Measurements from ENCODE around the gene UBR3.
"Not testable (repeated sequence)": the region's sequence is repeated elsewhere in the genome, so short reads cannot be mapped to it uniquely, and the experiment has no call there.

The UBR3 gene

GRCh38 chr2:169867579-169867978 lies 40.3 kb downstream of the UBR3 start:
- no peak for TF ChIP-seq PAX5 (IDR thresholded peaks at IDR 0.05; ENCODE audit: insufficient read depth, low read length, severe bottlenecking)
- no peak for TF ChIP-seq POLR2AphosphoS5 (IDR thresholded peaks at IDR 0.05; ENCODE audit: low read depth, low read length)
- no peak for TF ChIP-seq POLR2A (IDR thresholded peaks at IDR 0.05; ENCODE audit: low read depth, low read length)
- no peak for TF ChIP-seq TAF1 (IDR thresholded peaks at IDR 0.05; ENCODE audit: low read depth, low read length)
- no peak for TF ChIP-seq POU2F2 (IDR thresholded peaks at IDR 0.05; ENCODE audit: low read depth, low read length)
- TF ChIP-seq SPI1 (IDR thresholded peaks at IDR 0.05; ENCODE audit: low read depth, low read length): no peak
- DNase-seq (ENCODE audit: insufficient read length, low spot score) (no peak), FAIRE-seq (no peak)

DNA sequence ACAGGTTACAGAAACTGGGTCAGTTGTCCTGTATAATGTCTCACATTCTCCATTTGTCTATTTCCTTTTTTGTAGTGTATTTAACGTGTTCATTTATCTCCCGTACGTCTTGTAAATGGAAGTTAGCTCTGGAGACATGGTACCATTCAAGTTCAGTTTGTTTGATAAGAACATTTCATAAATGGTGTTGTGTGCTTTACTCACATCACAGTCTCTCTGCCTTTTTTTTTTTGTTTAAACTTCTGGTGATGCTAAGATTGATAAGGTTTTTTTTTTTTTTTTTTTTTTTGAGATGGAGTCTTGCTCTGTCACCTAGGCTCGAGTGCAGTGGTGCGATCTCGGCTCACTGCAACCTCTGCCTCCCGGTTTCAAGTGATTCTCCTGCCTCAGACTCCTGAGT lies 41.7 kb downstream of the UBR3 start:
- no peak for FAIRE-seq
- DNase-seq (ENCODE audit: insufficient read length, low spot score): no peak
- no peak for TF ChIP-seq POU2F2 (IDR thresholded peaks at IDR 0.05; ENCODE audit: low read depth, low read length)

- not testable (repeated sequence) for FAIRE-seq; DNase-seq (ENCODE audit: insufficient read length, low spot score)
Measured at GRCh38 chr2:169871369-169871768, 44.1 kb downstream of the UBR3 start.

DNA sequence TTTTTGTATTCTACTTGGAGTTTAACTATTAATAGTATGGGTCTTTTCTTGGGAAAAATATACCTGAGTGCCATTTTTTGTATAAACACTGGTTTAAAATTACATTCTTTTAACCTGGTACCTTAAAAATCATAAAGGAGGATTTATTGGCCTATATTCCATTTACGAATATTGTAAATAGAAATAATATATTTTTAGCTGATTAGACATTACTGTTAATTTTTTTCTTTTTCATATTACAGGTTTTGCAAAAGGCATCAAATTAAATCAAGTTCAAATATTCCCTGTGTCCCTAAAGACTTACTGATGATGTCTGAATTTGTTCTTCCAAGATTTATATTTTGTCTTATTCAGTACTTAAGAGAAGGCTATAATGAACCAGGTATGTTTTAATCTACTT lies 44.7 kb downstream of the UBR3 start:
- no peak for FAIRE-seq
- TF ChIP-seq POLR2A (IDR thresholded peaks at IDR 0.05; ENCODE audit: low read depth, low read length) (no peak), POLR2AphosphoS5 (IDR thresholded peaks at IDR 0.05; ENCODE audit: low read depth, low read length) (no peak), SPI1 (IDR thresholded peaks at IDR 0.05; ENCODE audit: low read depth, low read length) (no peak), TAF1 (IDR thresholded peaks at IDR 0.05; ENCODE audit: low read depth, low read length) (no peak), POU2F2 (IDR thresholded peaks at IDR 0.05; ENCODE audit: low read depth, low read length) (no peak), PAX5 (IDR thresholded peaks at IDR 0.05; ENCODE audit: insufficient read depth, low read length, severe bottlenecking) (no peak)
- no peak for DNase-seq (ENCODE audit: insufficient read length, low spot score)

- TF ChIP-seq SPI1 (IDR thresholded peaks at IDR 0.05; ENCODE audit: low read depth, low read length) (no peak), POLR2AphosphoS5 (IDR thresholded peaks at IDR 0.05; ENCODE audit: low read depth, low read length) (no peak), TAF1 (IDR thresholded peaks at IDR 0.05; ENCODE audit: low read depth, low read length) (no peak), POLR2A (IDR thresholded peaks at IDR 0.05; ENCODE audit: low read depth, low read length) (no peak), PAX5 (IDR thresholded peaks at IDR 0.05; ENCODE audit: insufficient read depth, low read length, severe bottlenecking) (no peak), POU2F2 (IDR thresholded peaks at IDR 0.05; ENCODE audit: low read depth, low read length) (no peak)
- no peak for FAIRE-seq
- DNase-seq (ENCODE audit: insufficient read length, low spot score): no peak
Measured at GRCh38 chr2:169877398-169877797, 50.1 kb downstream of the UBR3 start.

GRCh38 chr2:169887120-169887519 lies 59.9 kb downstream of the UBR3 start:
- no peak for DNase-seq (ENCODE audit: insufficient read length, low spot score)
- FAIRE-seq: peak; percentile 48
- TF ChIP-seq POLR2A (IDR thresholded peaks at IDR 0.05; ENCODE audit: low read depth, low read length) (no peak), SPI1 (IDR thresholded peaks at IDR 0.05; ENCODE audit: low read depth, low read length) (no peak), PAX5 (IDR thresholded peaks at IDR 0.05; ENCODE audit: insufficient read depth, low read length, severe bottlenecking) (no peak), POU2F2 (IDR thresholded peaks at IDR 0.05; ENCODE audit: low read depth, low read length) (no peak), POLR2AphosphoS5 (IDR thresholded peaks at IDR 0.05; ENCODE audit: low read depth, low read length) (no peak), TAF1 (IDR thresholded peaks at IDR 0.05; ENCODE audit: low read depth, low read length) (no peak)

GRCh38 chr2:169891593-169892298 lies 64.5 kb downstream of the UBR3 start:
- TF ChIP-seq TAF1 (IDR thresholded peaks at IDR 0.05; ENCODE audit: low read depth, low read length) (no peak), PAX5 (IDR thresholded peaks at IDR 0.05; ENCODE audit: insufficient read depth, low read length, severe bottlenecking) (no peak), POU2F2 (IDR thresholded peaks at IDR 0.05; ENCODE audit: low read depth, low read length) (no peak), SPI1 (IDR thresholded peaks at IDR 0.05; ENCODE audit: low read depth, low read length) (no peak), POLR2A (IDR thresholded peaks at IDR 0.05; ENCODE audit: low read depth, low read length) (no peak), POLR2AphosphoS5 (IDR thresholded peaks at IDR 0.05; ENCODE audit: low read depth, low read length) (no peak)
- DNase-seq (ENCODE audit: insufficient read length, low spot score): no peak
- FAIRE-seq: no peak

- no peak for FAIRE-seq
- TF ChIP-seq TAF1 (IDR thresholded peaks at IDR 0.05; ENCODE audit: low read depth, low read length) (no peak), SPI1 (IDR thresholded peaks at IDR 0.05; ENCODE audit: low read depth, low read length) (no peak), PAX5 (IDR thresholded peaks at IDR 0.05; ENCODE audit: insufficient read depth, low read length, severe bottlenecking) (no peak), POU2F2 (IDR thresholded peaks at IDR 0.05; ENCODE audit: low read depth, low read length) (no peak), POLR2AphosphoS5 (IDR thresholded peaks at IDR 0.05; ENCODE audit: low read depth, low read length) (no peak), POLR2A (IDR thresholded peaks at IDR 0.05; ENCODE audit: low read depth, low read length) (no peak)
- no peak for DNase-seq (ENCODE audit: insufficient read length, low spot score)
Measured at GRCh38 chr2:169892951-169893350, 65.7 kb downstream of the UBR3 start.

DNA sequence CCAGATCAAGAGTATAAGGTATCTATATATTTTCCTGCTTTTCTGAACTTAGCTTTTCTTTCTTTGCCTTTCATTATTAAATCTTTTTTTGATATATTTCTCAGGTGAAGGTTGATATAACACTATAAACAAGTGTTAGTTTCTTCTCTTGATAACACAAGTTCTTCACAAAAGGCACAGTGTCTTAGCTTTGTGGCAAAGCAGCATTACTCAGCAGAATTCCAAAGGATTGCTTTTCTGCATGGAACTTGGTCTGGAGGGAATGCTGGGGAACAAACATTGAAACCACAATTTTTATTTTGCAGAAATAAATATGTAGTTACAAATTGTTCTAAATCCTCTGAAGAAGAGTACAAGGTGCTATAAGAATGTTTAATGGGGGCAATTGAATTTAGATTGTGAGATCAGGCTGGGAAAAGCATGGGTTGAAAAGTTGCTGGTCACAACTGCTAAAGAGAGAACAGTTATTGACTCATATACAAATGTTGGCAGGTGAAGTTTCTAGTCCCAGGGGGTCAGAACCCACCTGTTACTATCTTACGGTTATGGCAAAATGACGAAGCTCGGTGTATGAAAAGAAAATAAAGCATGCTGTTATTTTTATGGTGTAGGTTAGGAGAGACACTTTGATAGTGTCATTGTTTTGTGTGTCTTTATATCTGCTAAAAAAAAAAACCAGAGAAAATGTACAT lies 68.2 kb downstream of the UBR3 start:
- TF ChIP-seq POLR2AphosphoS5 (IDR thresholded peaks at IDR 0.05; ENCODE audit: low read depth, low read length): no peak
- no peak for TF ChIP-seq PAX5 (IDR thresholded peaks at IDR 0.05; ENCODE audit: insufficient read depth, low read length, severe bottlenecking)
- no peak for TF ChIP-seq TAF1 (IDR thresholded peaks at IDR 0.05; ENCODE audit: low read depth, low read length)
- TF ChIP-seq SPI1 (IDR thresholded peaks at IDR 0.05; ENCODE audit: low read depth, low read length): no peak
- no peak for TF ChIP-seq POU2F2 (IDR thresholded peaks at IDR 0.05; ENCODE audit: low read depth, low read length)

DNA sequence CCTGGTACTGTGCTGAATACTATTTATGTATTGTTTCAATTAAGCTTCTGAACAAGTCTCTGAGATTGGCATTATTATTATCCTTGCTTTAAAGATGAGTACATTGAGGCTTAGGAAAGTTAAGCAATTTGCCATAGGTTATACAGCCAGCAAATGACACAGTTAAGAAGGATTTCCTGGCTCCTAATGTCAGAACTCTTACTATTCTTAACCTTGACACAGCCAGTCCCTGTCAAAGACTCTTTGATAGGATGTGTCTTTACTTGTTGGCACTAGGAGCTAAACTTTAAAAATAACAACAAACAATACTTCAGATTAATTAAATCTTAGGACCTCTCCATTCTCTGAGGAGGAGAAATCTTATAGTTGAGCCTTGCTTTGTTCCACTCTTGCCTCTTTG lies 70.6 kb downstream of the UBR3 start:
- no peak for TF ChIP-seq SPI1 (IDR thresholded peaks at IDR 0.05; ENCODE audit: low read depth, low read length)
- no peak for TF ChIP-seq TAF1 (IDR thresholded peaks at IDR 0.05; ENCODE audit: low read depth, low read length)
- no peak for TF ChIP-seq PAX5 (IDR thresholded peaks at IDR 0.05; ENCODE audit: insufficient read depth, low read length, severe bottlenecking)
- TF ChIP-seq POLR2A (IDR thresholded peaks at IDR 0.05; ENCODE audit: low read depth, low read length): no peak
- DNase-seq (ENCODE audit: insufficient read length, low spot score): no peak
- FAIRE-seq: no peak

More for the DNA sequence above, 68.2 kb downstream of the UBR3 start:
- DNase-seq (ENCODE audit: insufficient read length, low spot score) (no peak), FAIRE-seq (no peak)

GRCh38 chr2:169900103-169900502 lies 72.8 kb downstream of the UBR3 start:
- not testable (repeated sequence) for FAIRE-seq; DNase-seq (ENCODE audit: insufficient read length, low spot score)

Data from GM12891 (cell line).